Kidney (tissue), 14 donors: ENCODE measurements around the gene BLM. TPM values are rescaled to one million over a fixed set of nuclear protein-coding genes. Genes with fewer than 3 reads are reported as not detected.

ENCODE experiments used
- DNase-seq, 5 donors: peaks; one replicate each; pipeline ENCODE4 v3.0.0-alpha.2; 2013 to 2020
- FAIRE-seq: peaks from 2 replicates; lab custom pipeline; 2012; peaks lifted over from hg19 to GRCh38; lab: Jason Lieb, UNC
- H3K27ac ChIP-seq, 2 donors: one replicate each; pipeline ENCODE4 v1.7.0; 2013; ENCODE audit warnings: low read depth in 2 of 2, low read length in 2 of 2, inconsistent platforms in 1 of 2
- H3K27me3 ChIP-seq: one replicate; pipeline ENCODE4 v1.7.1; 2013; ENCODE audit warnings: low read length, inconsistent platforms; ENCODE audit not compliant: control insufficient read depth, insufficient read depth
- H3K36me3 ChIP-seq, 3 donors: one replicate each; pipeline versions ENCODE4 v1.7.0 to v1.7.1; 2013; ENCODE audit warnings: low read length in 3 of 3, control low read depth in 1 of 3, inconsistent platforms in 1 of 3; ENCODE audit not compliant: insufficient read depth in 3 of 3, control insufficient read depth in 2 of 3
- H3K4me1 ChIP-seq, 3 donors: one replicate each; pipeline versions ENCODE4 v1.7.0 to v1.7.1; 2013; ENCODE audit warnings: low read length in 3 of 3, inconsistent platforms in 1 of 3, low read depth in 1 of 3; ENCODE audit not compliant: control insufficient read depth in 2 of 3, insufficient read depth in 2 of 3
- H3K4me3 ChIP-seq, 3 donors: one replicate each; pipeline versions ENCODE4 v1.7.0 to v1.8.1; 2013; ENCODE audit warnings: low read length in 3 of 3, control low read depth in 1 of 3, inconsistent platforms in 1 of 3
- H3K9ac ChIP-seq, 3 donors: one replicate each; pipeline versions ENCODE4 v1.7.0 to v1.7.1; 2013; ENCODE audit warnings: low read length in 3 of 3, control low read depth in 1 of 3, inconsistent platforms in 1 of 3
- H3K9me3 ChIP-seq, 3 donors: one replicate each; pipeline versions ENCODE4 v1.7.0 to v1.7.1; 2013; ENCODE audit warnings: low read length in 3 of 3, control low read depth in 1 of 3, inconsistent platforms in 1 of 3; ENCODE audit not compliant: control insufficient read depth in 2 of 3, insufficient read depth in 1 of 3
- intact Hi-C: fragments of 100-400 bp; cut with DNase I; formaldehyde crosslinking; loops from one replicate; pipeline ENCODE4 v1.11.1; 2022
- polyA plus RNA-seq: library from polyadenylated mRNA; stranded (reverse); fragments of 350-450 nt; fragmentation: Illumina TruSeq; extraction: RNeasy Lipid Tissue Mini Kit (QIAGEN cat#74804); gene quantifications from one replicate; pipeline ENCODE4 v1.2.3, GENCODE V29; 2014; ENCODE audit warnings: low read depth, low replicate concordance; ENCODE audit not compliant: insufficient read depth
- total RNA-seq: library from RNA; stranded (reverse); fragmentation: NEBNext Ultra II Directional; extraction: Animal tissue kit (Norgen Biotek cat#: 25700); gene quantifications from one replicate; pipeline ENCODE4 v1.2.1, GENCODE V29; 2021
- TF ChIP-seq, protein P1 (sequence below): IDR thresholded peaks from 3 replicates; pipeline ENCODE4 v1.5.1; 2012; ENCODE audit warnings: mild to moderate bottlenecking, moderate library complexity, borderline replicate concordance; ENCODE audit not compliant: insufficient read depth; ENCODE audit errors: extremely low read depth
- donor health status: control.
- donor health status: control.
- donor health status: control.
- donor health status: control.
- donor health status: control.
- donor health status: DM: yes; HTN: yes; CAD: no.
- donor health status: Normal renal cell carcinoma (clear cell type).

BLM gene
- total and polyA plus RNA-seq, 2 donors from 2014 or later: 1.1 to 2.8 TPM

DNA sequence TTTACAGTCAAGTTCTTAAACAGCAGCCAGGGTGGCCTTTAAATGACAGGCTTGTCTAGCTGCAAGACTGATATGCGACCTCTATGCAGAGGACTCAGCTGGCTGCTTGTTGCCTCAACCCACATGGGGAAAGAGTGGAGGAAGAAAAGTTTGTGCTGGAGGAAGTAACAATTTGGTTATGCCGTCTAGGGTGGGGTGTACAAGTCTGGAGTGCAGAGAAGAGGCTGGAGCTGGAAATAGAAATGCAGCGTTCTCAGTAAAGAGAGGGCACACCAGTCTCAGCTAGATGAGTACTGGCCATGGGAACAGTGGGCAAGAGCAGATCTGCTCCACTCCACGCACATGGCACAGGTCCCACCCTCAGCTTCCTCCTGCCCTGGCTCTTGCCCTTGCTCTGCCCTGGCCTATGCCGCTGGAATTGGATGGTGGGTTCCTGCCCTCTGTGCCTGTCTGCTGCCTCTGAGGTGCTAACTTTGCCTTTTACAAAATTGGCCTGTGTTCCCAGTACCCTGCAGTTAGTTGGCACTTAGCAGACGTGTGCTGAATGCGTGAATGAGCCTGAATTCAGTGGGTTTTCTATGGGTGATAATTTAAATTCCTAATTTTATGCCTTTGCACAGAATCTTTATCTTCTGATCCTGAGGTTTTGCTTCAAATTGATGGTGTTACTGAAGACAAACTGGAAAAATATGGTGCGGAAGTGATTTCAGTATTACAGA lies 91.5 kb downstream of the BLM start:
- TF ChIP-seq, protein P1, sequence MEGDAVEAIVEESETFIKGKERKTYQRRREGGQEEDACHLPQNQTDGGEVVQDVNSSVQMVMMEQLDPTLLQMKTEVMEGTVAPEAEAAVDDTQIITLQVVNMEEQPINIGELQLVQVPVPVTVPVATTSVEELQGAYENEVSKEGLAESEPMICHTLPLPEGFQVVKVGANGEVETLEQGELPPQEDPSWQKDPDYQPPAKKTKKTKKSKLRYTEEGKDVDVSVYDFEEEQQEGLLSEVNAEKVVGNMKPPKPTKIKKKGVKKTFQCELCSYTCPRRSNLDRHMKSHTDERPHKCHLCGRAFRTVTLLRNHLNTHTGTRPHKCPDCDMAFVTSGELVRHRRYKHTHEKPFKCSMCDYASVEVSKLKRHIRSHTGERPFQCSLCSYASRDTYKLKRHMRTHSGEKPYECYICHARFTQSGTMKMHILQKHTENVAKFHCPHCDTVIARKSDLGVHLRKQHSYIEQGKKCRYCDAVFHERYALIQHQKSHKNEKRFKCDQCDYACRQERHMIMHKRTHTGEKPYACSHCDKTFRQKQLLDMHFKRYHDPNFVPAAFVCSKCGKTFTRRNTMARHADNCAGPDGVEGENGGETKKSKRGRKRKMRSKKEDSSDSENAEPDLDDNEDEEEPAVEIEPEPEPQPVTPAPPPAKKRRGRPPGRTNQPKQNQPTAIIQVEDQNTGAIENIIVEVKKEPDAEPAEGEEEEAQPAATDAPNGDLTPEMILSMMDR: no peak
- Histone ChIP-seq H3K9ac (no peak overlapping the region), H3K4me1 (no peaks in the 10 kb centered on the region), H3K4me3 (no peak overlapping the region), H3K9me3 (no peaks in the 10 kb centered on the region), H3K27ac (no peak overlapping the region), H3K27me3 (no peaks in the 10 kb centered on the region), H3K36me3 (no peaks in the 10 kb centered on the region)
- FAIRE-seq (no peak), DNase-seq (no peak)
- intact Hi-C loops: no loop called here

GRCh38 chr15:90809536-90809935 lies 92.4 kb downstream of the BLM start:
- FAIRE-seq: no peak
- intact Hi-C loops: no loop called here
- no peaks in the 10 kb centered on the region for H3K27me3 ChIP-seq

GRCh38 chr15:90810354-90810753 lies 93.2 kb downstream of the BLM start:
- FAIRE-seq: no peak
- H3K4me1 ChIP-seq: no peaks in the 10 kb centered on the region
- intact Hi-C loops: no loop called here

More at GRCh38 chr15:90809536-90809935, 92.4 kb downstream of the BLM start:
- H3K9ac ChIP-seq: no peak overlapping the region
- no peaks in the 10 kb centered on the region for H3K9me3 ChIP-seq
- no peak overlapping the region for H3K4me3 ChIP-seq
- no peak overlapping the region for H3K27ac ChIP-seq
- DNase-seq: no peak
- H3K36me3 ChIP-seq: no peaks in the 10 kb centered on the region
- no peaks in the 10 kb centered on the region for H3K4me1 ChIP-seq
- TF ChIP-seq, protein P1: no peak

More at GRCh38 chr15:90810354-90810753, 93.2 kb downstream of the BLM start:
- Histone ChIP-seq H3K9me3 (no peaks in the 10 kb centered on the region), H3K9ac (no peak overlapping the region), H3K4me3 (no peak overlapping the region), H3K36me3 (no peaks in the 10 kb centered on the region), H3K27ac (no peak overlapping the region), H3K27me3 (no peaks in the 10 kb centered on the region)
- TF ChIP-seq, protein P1: no peak
- DNase-seq: no peak
